DMS53 (cell line): Measurements from ENCODE around the gene TMEM114.
"Not testable (repeated sequence)": the region's sequence is repeated elsewhere in the genome, so short reads cannot be mapped to it uniquely, and the experiment has no call there.

Experiments
- DNase-seq: peaks from one replicate; lab custom pipeline; 2025; lab: John Stamatoyannopoulos, UW

Gene TMEM114

GRCh38 chr16:8575399-8575798, 14.9 kb downstream of the TMEM114 start:
- DNase-seq = peak; percentile 57

GRCh38 chr16:8572919-8573724, 17.2 kb downstream of the TMEM114 start:
- peak; percentile 42 for DNase-seq

GRCh38 chr16:8572063-8572918, 18.0 kb downstream of the TMEM114 start:
- no peak for DNase-seq

- peak; percentile 11 for DNase-seq
Observed at GRCh38 chr16:8571061-8571596, 19.2 kb downstream of the TMEM114 start.

- not testable (repeated sequence) for DNase-seq
Observed at GRCh38 chr16:8570393-8570792, 19.9 kb downstream of the TMEM114 start.

- DNase-seq = no peak
Observed at GRCh38 chr16:8569650-8570346, 20.5 kb downstream of the TMEM114 start.

- DNase-seq = peak; percentile 8
Observed at GRCh38 chr16:8568231-8568617, 22.1 kb downstream of the TMEM114 start.

GRCh38 chr16:8567355-8568230, 22.7 kb downstream of the TMEM114 start:
- DNase-seq = peak; percentile 94

GRCh38 chr16:8565498-8565897, 24.8 kb downstream of the TMEM114 start:
- DNase-seq = peak; percentile 66

GRCh38 chr16:8564934-8565345, 25.4 kb downstream of the TMEM114 start:
- no peak for DNase-seq

- not testable (repeated sequence) for DNase-seq
Observed at GRCh38 chr16:8563944-8564540, 26.3 kb downstream of the TMEM114 start.

GRCh38 chr16:8561496-8561895, 28.8 kb downstream of the TMEM114 start:
- no peak for DNase-seq

GRCh38 chr16:8555400-8555799, 34.9 kb downstream of the TMEM114 start:
- DNase-seq = no peak

GRCh38 chr16:8554881-8555280, 35.4 kb downstream of the TMEM114 start:
- DNase-seq = no peak

GRCh38 chr16:8554022-8554421, 36.3 kb downstream of the TMEM114 start:
- no peak for DNase-seq

- no peak for DNase-seq
Observed at GRCh38 chr16:8552487-8553221, 37.7 kb downstream of the TMEM114 start.

- no peak for DNase-seq
Observed at GRCh38 chr16:8551388-8552332, 38.7 kb downstream of the TMEM114 start.

- DNase-seq = no peak
Observed at GRCh38 chr16:8550728-8551387, 39.5 kb downstream of the TMEM114 start.
